Caco-2 (cell line): ENCODE measurements around the gene CNIH1. TPM values are rescaled to one million over a fixed set of nuclear protein-coding genes. Genes with fewer than 3 reads are reported as not detected.

Experiments used
- BruUV-seq: library from RNA; stranded (reverse); fragments of 400-500 nt; replicated peaks from 2 replicates; lab custom pipeline; 2021; lab: Mats Ljungman, UMichigan
- CTCF ChIA-PET: fragments of 300-600 bp; sonication (Branson Sonifier 250); formaldehyde crosslinking; loops from one replicate; lab custom pipeline; 2022; ENCODE audit warnings: antibody characterized with exemption; lab: Charles Lee
- POLR2A ChIA-PET: fragments of 300-600 bp; sonication (Branson Sonifier 250); formaldehyde crosslinking; loops from one replicate; lab custom pipeline; 2022; ENCODE audit warnings: antibody characterized with exemption; lab: Charles Lee
- DNase-seq, 2 experiments: peaks; one replicate each; pipeline versions ENCODE4 v3.0.0 to v3.0.0-alpha.2; 2020 to 2022
- H3K27me3 ChIP-seq: replicated peaks from 2 replicates; pipeline ENCODE4 v1.6.0; 2011; ENCODE audit warnings: low read length; ENCODE audit not compliant: control insufficient read depth, insufficient read depth
- H3K36me3 ChIP-seq: 2 replicates; pipeline ENCODE4 v1.5.1; 2011; ENCODE audit warnings: low read length; ENCODE audit not compliant: control insufficient read depth, insufficient read depth
- H3K4me1 ChIP-seq: fragments of 250-450 bp; sonication (Bioruptor Pico); 2 replicates; pipeline ENCODE4 v1.5.1; 2020; ENCODE audit warnings: mild to moderate bottlenecking
- H3K4me3 ChIP-seq: 2 replicates; pipeline ENCODE4 v1.5.1; 2011; ENCODE audit warnings: low read depth, mild to moderate bottlenecking, control low read depth, low read length
- H3K9me3 ChIP-seq: fragments of 250-450 bp; sonication (Bioruptor Pico); 2 replicates; pipeline ENCODE4 v1.5.1; 2020; ENCODE audit warnings: mild to moderate bottlenecking, moderate library complexity
- H3K27ac Mint-ChIP-seq: one replicate; pipeline ENCODE4 v1.8.0; 2022; ENCODE audit warnings: mixed read lengths; ENCODE audit not compliant: unreplicated experiment
- H3K27me3 Mint-ChIP-seq: one replicate; pipeline ENCODE4 v1.8.0; 2022; ENCODE audit warnings: mixed read lengths; ENCODE audit not compliant: insufficient read depth, unreplicated experiment
- H3K36me3 Mint-ChIP-seq: one replicate; pipeline ENCODE4 v1.8.0; 2022; ENCODE audit warnings: mild to moderate bottlenecking, mixed read lengths; ENCODE audit not compliant: insufficient read depth, unreplicated experiment
- H3K4me1 Mint-ChIP-seq: one replicate; pipeline ENCODE4 v1.8.0; 2022; ENCODE audit warnings: low read depth, mixed read lengths; ENCODE audit not compliant: unreplicated experiment
- H3K4me3 Mint-ChIP-seq: one replicate; pipeline ENCODE4 v1.8.0; 2022; ENCODE audit warnings: mild to moderate bottlenecking, moderate library complexity, mixed read lengths; ENCODE audit not compliant: unreplicated experiment
- H3K9me3 Mint-ChIP-seq: one replicate; pipeline ENCODE4 v1.8.0; 2022; ENCODE audit warnings: mixed read lengths; ENCODE audit not compliant: unreplicated experiment
- CTCF ChIP-seq, 2 experiments: fragments of 200-600 bp in 1 of 2; IDR thresholded peaks; 1 replicate in 1 of 2; 2 replicates in 1 of 2; pipeline versions ENCODE4 v1.5.1 to v1.8.0; 2011 to 2022; ENCODE audit warnings: antibody characterized with exemption in 1 of 2, control low read depth in 1 of 2, inconsistent platforms in 1 of 2, low read depth in 1 of 2, low read length in 1 of 2, mild to moderate bottlenecking in 1 of 2, moderate library complexity in 1 of 2; ENCODE audit not compliant: insufficient read depth in 1 of 2, severe bottlenecking in 1 of 2, unreplicated experiment in 1 of 2
- intact Hi-C: fragments of 100-400 bp; cut with micrococcal nuclease; formaldehyde crosslinking; loops from one replicate; pipeline ENCODE4 v1.10.0; 2022; ENCODE audit not compliant: unreplicated experiment
- total RNA-seq: library from RNA; stranded (reverse); gene quantifications from 2 replicates; pipeline ENCODE4 v1.2.3, GENCODE V29; 2022

The CNIH1 gene
- total RNA-seq, 1 experiment from 2014 or later, result 164 TPM

DNA sequence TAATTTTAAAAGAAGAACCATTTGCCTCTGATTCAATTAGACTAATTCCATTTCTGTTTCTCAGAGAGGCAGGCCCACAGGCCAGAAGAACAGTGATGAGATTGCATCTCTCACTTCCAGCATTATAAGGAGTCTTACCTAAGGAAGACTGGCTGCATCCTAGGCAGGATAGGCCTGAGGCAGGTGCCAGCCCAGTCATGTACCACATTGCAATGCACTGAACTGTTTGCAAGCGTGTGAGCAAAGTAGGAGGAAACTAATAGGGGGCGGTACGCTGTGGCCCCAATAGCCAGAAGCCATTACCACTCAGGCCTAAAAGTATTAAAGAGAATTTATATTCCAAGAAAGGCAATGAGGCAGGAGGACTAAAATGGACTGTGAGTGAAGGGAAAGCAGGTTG, 12.1 kb upstream of the CNIH1 start:
- intact Hi-C loops, result no loop called here
- no TSS peak for BruUV-seq
- no peaks in the 10 kb centered on the region for H3K27me3 ChIP-seq
- Mint-ChIP-seq H3K36me3 (no peaks in the 10 kb centered on the region), H3K4me3 (no peak overlapping the region), H3K4me1 (no peaks in the 10 kb centered on the region), H3K9me3 (peaks cover 5% of the 10 kb centered on the region), H3K27me3 (no peaks in the 10 kb centered on the region), H3K27ac (no peak overlapping the region)
- no peak overlapping the region for H3K4me3 ChIP-seq
- H3K9me3 ChIP-seq, result no peaks in the 10 kb centered on the region
- H3K36me3 ChIP-seq, result no peaks in the 10 kb centered on the region
- DNase-seq, result no peak
- no peak for TF ChIP-seq CTCF (IDR thresholded peaks at IDR 0.05; ENCODE audit: insufficient read depth in 1 of 2, low read depth in 1 of 2, low read length in 1 of 2, severe bottlenecking in 1 of 2, unreplicated experiment in 1 of 2)
- no peaks in the 10 kb centered on the region for H3K4me1 ChIP-seq
- ChIA-PET CTCF (no interaction called here), POLR2A (no interaction called here)

GRCh38 chr14:54451961-54452360, 10.8 kb upstream of the CNIH1 start:
- Histone ChIP-seq H3K36me3 (no peaks in the 10 kb centered on the region), H3K9me3 (no peaks in the 10 kb centered on the region), H3K4me1 (peaks cover 11% of the 10 kb centered on the region), H3K4me3 (no peak overlapping the region), H3K27me3 (no peaks in the 10 kb centered on the region)
- Mint-ChIP-seq H3K4me1 (no peaks in the 10 kb centered on the region), H3K9me3 (no peaks in the 10 kb centered on the region), H3K36me3 (no peaks in the 10 kb centered on the region), H3K4me3 (no peak overlapping the region), H3K27ac (no peak overlapping the region), H3K27me3 (no peaks in the 10 kb centered on the region)
- no peak for DNase-seq
- no peak for TF ChIP-seq CTCF (IDR thresholded peaks at IDR 0.05; ENCODE audit: insufficient read depth in 1 of 2, low read depth in 1 of 2, low read length in 1 of 2, severe bottlenecking in 1 of 2, unreplicated experiment in 1 of 2)
- intact Hi-C loops, result no loop called here
- BruUV-seq, result no TSS peak
- POLR2A ChIA-PET, result no interaction called here
- CTCF ChIA-PET, result no interaction called here

GRCh38 chr14:54451121-54451601, 10.0 kb upstream of the CNIH1 start:
- no peak for TF ChIP-seq CTCF (IDR thresholded peaks at IDR 0.05; ENCODE audit: insufficient read depth in 1 of 2, low read depth in 1 of 2, low read length in 1 of 2, severe bottlenecking in 1 of 2, unreplicated experiment in 1 of 2)
- Histone ChIP-seq H3K36me3 (no peaks in the 10 kb centered on the region), H3K4me3 (no peak overlapping the region), H3K4me1 (peaks cover 17% of the 10 kb centered on the region), H3K27me3 (no peaks in the 10 kb centered on the region), H3K9me3 (no peaks in the 10 kb centered on the region)
- no peaks in the 10 kb centered on the region for H3K4me1 Mint-ChIP-seq
- H3K27ac Mint-ChIP-seq, result no peak overlapping the region
- ChIA-PET POLR2A (no interaction called here), CTCF (interaction anchor here (0.5 kb wide), 1 partner anchor 190 kb away, joined by 5 read pairs; no protein-coding TSS in a partner anchor)
- intact Hi-C loops, result no loop called here
- no peak for DNase-seq
- no peak overlapping the region for H3K4me3 Mint-ChIP-seq
- no peaks in the 10 kb centered on the region for H3K27me3 Mint-ChIP-seq
- no TSS peak for BruUV-seq
- no peaks in the 10 kb centered on the region for H3K36me3 Mint-ChIP-seq
- no peaks in the 10 kb centered on the region for H3K9me3 Mint-ChIP-seq
